CD4-positive, alpha-beta T cell treated with Interleukin-6 for 4 hours (primary cell): ENCODE data around the gene ULK3.

Experiments used
- DNase-seq: peaks from one replicate; pipeline ENCODE4 v3.0.0-alpha.2; 2020; ENCODE audit warnings: mixed read lengths

The ULK3 gene

GRCh38 chr15:74867466-74868038, 24.6 kb upstream of the ULK3 start:
- DNase-seq, result no peak

- DNase-seq, result no peak
Observed at GRCh38 chr15:74866090-74866489, 23.1 kb upstream of the ULK3 start.

GRCh38 chr15:74865316-74865715, 22.4 kb upstream of the ULK3 start:
- DNase-seq, result no peak

GRCh38 chr15:74864296-74864695, 21.3 kb upstream of the ULK3 start:
- no peak for DNase-seq

- DNase-seq, result peak; percentile 47
Observed at GRCh38 chr15:74863239-74864056, 20.5 kb upstream of the ULK3 start.

GRCh38 chr15:74858369-74858740, 15.4 kb upstream of the ULK3 start:
- no peak for DNase-seq

- no peak for DNase-seq
Observed at GRCh38 chr15:74857671-74858368, 14.9 kb upstream of the ULK3 start.

- no peak for DNase-seq
Observed at GRCh38 chr15:74857082-74857655, 14.2 kb upstream of the ULK3 start.

- DNase-seq, result no peak
Observed at GRCh38 chr15:74856537-74856936, 13.6 kb upstream of the ULK3 start.

GRCh38 chr15:74855857-74856256, 12.9 kb upstream of the ULK3 start:
- no peak for DNase-seq

- no peak for DNase-seq
Observed at GRCh38 chr15:74854453-74855022, 11.6 kb upstream of the ULK3 start.

GRCh38 chr15:74851960-74852359, 9.0 kb upstream of the ULK3 start:
- no peak for DNase-seq

- DNase-seq, result no peak
Observed at GRCh38 chr15:74850393-74850792, 7.4 kb upstream of the ULK3 start.

GRCh38 chr15:74847432-74847831, 4.5 kb upstream of the ULK3 start:
- no peak for DNase-seq

- DNase-seq, result peak; percentile 35
Observed at GRCh38 chr15:74845581-74845980, 2.6 kb upstream of the ULK3 start.

GRCh38 chr15:74845208-74845568, 2.2 kb upstream of the ULK3 start:
- peak; percentile 80 for DNase-seq

GRCh38 chr15:74844319-74845207, 1.6 kb upstream of the ULK3 start:
- DNase-seq, result no peak

- DNase-seq, result peak; percentile 16
Observed at GRCh38 chr15:74843891-74844299, 939 bp upstream of the ULK3 start.

- DNase-seq, result no peak
Observed at GRCh38 chr15:74843445-74843828, 481 bp upstream of the ULK3 start.

- DNase-seq, result no peak
Observed at GRCh38 chr15:74841891-74842373, 1.0 kb downstream of the ULK3 start.

- no peak for DNase-seq
Observed at GRCh38 chr15:74840851-74841775, 1.8 kb downstream of the ULK3 start.
